Activated B cell treated with CpG ODN at 0.5 μM for 24 hours (primary cell): Measurements from ENCODE around the gene NOD1. TPM values are rescaled to one million over a fixed set of nuclear protein-coding genes. Genes with fewer than 3 reads are reported as not detected.
"Not testable (repeated sequence)": the region's sequence is repeated elsewhere in the genome, so short reads cannot be mapped to it uniquely, and the experiment has no call there.

ENCODE experiments used
- ATAC-seq: fragments of 200-7000 bp; cut with Tn5 transposase; one replicate; pipeline ENCODE4 v1.10.0; 2021; ENCODE audit warnings: low read depth, mild to moderate bottlenecking, moderate library complexity
- CTCF ChIA-PET: fragments of 350-600 bp; sonication (Branson Sonifier 250); formaldehyde crosslinking; loops from one replicate; lab custom pipeline; 2021; ENCODE audit warnings: antibody characterized with exemption; lab: Charles Lee
- POLR2A ChIA-PET: fragments of 350-600 bp; sonication (Branson Sonifier 250); formaldehyde crosslinking; loops from one replicate; lab custom pipeline; 2021; ENCODE audit warnings: antibody characterized with exemption; lab: Charles Lee
- DNase-seq: peaks from one replicate; pipeline ENCODE4 v3.0.0; 2022
- H3K27ac Mint-ChIP-seq: one replicate; pipeline ENCODE4 v1.8.0; 2020; ENCODE audit warnings: mixed read lengths
- H3K27me3 Mint-ChIP-seq: one replicate; pipeline ENCODE4 v1.8.0; 2021; ENCODE audit warnings: mixed read lengths
- H3K36me3 Mint-ChIP-seq: one replicate; pipeline ENCODE4 v1.8.0; 2021; ENCODE audit warnings: low read depth, mixed read lengths
- H3K4me1 Mint-ChIP-seq: one replicate; pipeline ENCODE4 v1.8.0; 2021; ENCODE audit warnings: mixed read lengths
- H3K4me3 Mint-ChIP-seq: one replicate; pipeline ENCODE4 v1.8.0; 2020; ENCODE audit warnings: mild to moderate bottlenecking, mixed read lengths
- H3K9me3 Mint-ChIP-seq: one replicate; pipeline ENCODE4 v1.8.0; 2020; ENCODE audit warnings: mixed read lengths
- intact Hi-C: fragments of 100-400 bp; cut with micrococcal nuclease; formaldehyde crosslinking; loops from one replicate; pipeline ENCODE4 v1.15.1; 2024
- total RNA-seq: library from RNA; stranded (reverse); gene quantifications from 2 replicates; pipeline ENCODE4 v1.2.3, GENCODE V29; 2022
- TF ChIP-seq, protein P1 (sequence below): fragments of 200-600 bp; IDR thresholded peaks from one replicate; pipeline ENCODE4 v1.8.0; 2022; ENCODE audit warnings: antibody characterized with exemption, mild to moderate bottlenecking

NOD1 gene
- total RNA-seq, 1 donor from 2014 or later: 14.0 TPM

DNA sequence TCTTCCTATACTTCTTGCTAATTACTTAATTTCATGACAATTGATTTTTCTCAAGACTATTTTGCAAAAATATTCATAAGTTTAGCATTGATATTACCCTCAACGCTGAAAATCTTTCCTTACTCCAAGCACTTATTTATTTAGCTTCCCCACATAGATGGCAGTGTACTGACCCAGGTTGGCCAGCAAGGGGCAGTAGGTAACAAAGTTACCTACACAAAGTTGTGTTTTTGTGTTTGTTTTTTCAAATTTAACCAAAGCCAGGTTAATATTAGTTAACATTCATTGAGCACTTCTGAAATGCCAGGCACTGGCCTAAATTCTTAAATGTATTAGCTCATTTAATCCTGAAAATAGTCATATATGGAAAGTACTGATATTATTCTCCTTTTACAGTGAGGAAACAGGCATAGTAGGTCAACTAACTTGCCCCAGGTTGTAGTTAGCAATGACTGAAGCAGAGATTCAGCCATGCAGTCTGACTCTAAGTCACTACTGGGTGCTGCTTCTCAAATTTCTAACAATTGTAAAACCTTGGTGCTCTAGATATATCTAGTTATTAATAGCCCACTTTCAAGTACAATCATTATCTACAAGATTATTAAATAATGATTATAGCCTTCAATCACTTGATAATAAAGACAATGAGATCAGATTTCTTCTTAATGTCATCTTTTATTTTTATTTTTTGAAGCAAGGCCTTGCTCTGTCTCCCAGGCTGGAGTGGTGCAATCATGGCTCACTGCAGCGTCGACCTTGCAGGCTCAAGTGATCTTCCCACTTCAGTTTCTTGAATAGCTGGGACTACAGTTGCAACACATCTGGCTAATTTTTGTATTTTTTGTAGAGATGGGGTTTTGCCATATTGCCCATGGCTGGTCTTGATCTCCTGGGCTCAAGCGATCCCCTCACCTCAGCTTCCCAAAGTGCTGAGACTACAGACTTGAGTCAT, 31.8 kb upstream of the NOD1 start:
- Mint-ChIP-seq H3K27ac (no peak overlapping the region), H3K9me3 (no peaks in the 10 kb centered on the region), H3K4me3 (no peak overlapping the region), H3K36me3 (no peaks in the 10 kb centered on the region), H3K27me3 (no peaks in the 10 kb centered on the region), H3K4me1 (peaks cover 5% of the 10 kb centered on the region)
- intact Hi-C loops: loop anchor here (1.0 to 5.0 kb wide), 3 partner anchors 54 to 234 kb away; no protein-coding TSS in a partner anchor
- ATAC-seq (peak; percentile 72), DNase-seq (no peak)
- ChIA-PET CTCF (interaction anchor here (0.7 to 3.0 kb wide), 7 partner anchors 11 to 121 kb away, joined by 3 to 25 read pairs (median 3); no protein-coding TSS in a partner anchor), POLR2A (interaction anchor here (1.2 kb wide), 1 partner anchor 193 kb away, joined by 3 read pairs; no protein-coding TSS in a partner anchor)
- TF ChIP-seq, protein P1, sequence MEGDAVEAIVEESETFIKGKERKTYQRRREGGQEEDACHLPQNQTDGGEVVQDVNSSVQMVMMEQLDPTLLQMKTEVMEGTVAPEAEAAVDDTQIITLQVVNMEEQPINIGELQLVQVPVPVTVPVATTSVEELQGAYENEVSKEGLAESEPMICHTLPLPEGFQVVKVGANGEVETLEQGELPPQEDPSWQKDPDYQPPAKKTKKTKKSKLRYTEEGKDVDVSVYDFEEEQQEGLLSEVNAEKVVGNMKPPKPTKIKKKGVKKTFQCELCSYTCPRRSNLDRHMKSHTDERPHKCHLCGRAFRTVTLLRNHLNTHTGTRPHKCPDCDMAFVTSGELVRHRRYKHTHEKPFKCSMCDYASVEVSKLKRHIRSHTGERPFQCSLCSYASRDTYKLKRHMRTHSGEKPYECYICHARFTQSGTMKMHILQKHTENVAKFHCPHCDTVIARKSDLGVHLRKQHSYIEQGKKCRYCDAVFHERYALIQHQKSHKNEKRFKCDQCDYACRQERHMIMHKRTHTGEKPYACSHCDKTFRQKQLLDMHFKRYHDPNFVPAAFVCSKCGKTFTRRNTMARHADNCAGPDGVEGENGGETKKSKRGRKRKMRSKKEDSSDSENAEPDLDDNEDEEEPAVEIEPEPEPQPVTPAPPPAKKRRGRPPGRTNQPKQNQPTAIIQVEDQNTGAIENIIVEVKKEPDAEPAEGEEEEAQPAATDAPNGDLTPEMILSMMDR: peak; percentile 42

DNA sequence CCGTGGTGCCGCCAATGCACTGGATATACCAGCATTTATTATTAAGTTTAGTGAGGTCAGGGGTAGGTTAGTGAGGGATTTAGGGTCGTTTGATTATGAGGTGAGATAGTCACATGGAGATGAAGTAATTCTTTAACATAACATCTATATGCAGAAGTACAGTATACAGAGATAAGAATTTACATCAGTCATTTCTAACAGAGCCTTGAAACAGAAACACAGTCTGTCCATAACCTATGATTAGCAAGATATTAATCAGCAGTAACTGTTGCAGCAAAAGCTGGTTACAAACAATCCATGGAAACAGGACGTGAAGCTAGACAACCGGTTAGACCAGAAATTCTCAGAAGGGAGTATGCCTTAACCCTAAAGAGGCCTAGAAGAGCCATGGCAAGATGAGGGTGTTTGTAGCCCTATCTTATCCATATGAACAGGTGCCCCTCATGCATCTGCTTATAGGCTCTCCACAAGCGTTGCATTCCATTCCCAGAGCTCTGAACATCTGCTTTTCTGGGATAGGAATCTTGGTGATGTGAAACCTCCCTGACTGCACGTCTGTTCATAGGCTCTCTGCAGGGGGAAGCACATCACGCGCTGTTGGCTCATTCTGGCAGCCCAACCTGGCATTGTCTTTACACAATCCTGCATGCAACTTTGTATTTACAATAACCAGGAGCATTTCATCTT, 30.7 kb upstream of the NOD1 start:
- H3K27me3 Mint-ChIP-seq: not testable (repeated sequence)

DNA sequence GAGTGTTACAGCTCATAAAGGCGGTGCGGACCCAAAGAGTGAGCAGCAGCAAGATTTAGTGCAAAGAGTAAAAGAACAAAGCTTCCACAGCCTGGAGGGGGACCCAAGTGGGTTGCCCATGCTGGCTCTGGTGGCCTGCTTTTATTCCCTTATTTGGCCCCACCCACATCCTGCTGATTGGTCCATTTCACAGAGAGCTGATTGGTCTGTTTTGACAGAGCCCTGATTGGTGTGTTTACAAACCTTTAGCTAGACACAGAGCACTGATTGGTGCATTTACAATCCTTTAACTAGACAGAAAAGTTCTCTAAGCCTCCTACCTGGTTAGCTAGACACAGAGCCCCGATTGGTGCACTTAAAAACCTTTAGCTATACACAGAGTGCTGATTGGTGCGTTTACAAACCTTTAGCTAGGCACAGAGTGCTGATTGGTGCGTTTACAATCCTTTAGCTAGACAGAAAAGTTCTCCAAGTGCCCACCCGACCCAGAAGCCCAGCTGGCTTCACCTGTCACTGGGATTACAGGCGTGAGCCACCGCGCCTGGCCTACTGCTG, 28.8 kb upstream of the NOD1 start:
- intact Hi-C loops, DNase-seq, H3K4me3 Mint-ChIP-seq, ATAC-seq, H3K27ac Mint-ChIP-seq, POLR2A ChIA-PET, H3K36me3 Mint-ChIP-seq, H3K27me3 Mint-ChIP-seq, H3K9me3 Mint-ChIP-seq: not testable (repeated sequence)
- peaks cover 33% of the 10 kb centered on the region for H3K4me1 Mint-ChIP-seq
- CTCF ChIA-PET: interaction anchor here (3.0 kb wide), 1 partner anchor 57 kb away, joined by 9 read pairs; no protein-coding TSS in a partner anchor

More for the DNA sequence above, 30.7 kb upstream of the NOD1 start:
- ATAC-seq, DNase-seq, intact Hi-C loops, H3K36me3 Mint-ChIP-seq, POLR2A ChIA-PET, H3K4me3 Mint-ChIP-seq, H3K9me3 Mint-ChIP-seq, H3K27ac Mint-ChIP-seq: not testable (repeated sequence)
- peaks cover 15% of the 10 kb centered on the region for H3K4me1 Mint-ChIP-seq
- CTCF ChIA-PET: interaction anchor here (1.5 to 3.0 kb wide), 2 partner anchors 23 to 54 kb away, joined by 3 to 25 read pairs; no protein-coding TSS in a partner anchor

DNA sequence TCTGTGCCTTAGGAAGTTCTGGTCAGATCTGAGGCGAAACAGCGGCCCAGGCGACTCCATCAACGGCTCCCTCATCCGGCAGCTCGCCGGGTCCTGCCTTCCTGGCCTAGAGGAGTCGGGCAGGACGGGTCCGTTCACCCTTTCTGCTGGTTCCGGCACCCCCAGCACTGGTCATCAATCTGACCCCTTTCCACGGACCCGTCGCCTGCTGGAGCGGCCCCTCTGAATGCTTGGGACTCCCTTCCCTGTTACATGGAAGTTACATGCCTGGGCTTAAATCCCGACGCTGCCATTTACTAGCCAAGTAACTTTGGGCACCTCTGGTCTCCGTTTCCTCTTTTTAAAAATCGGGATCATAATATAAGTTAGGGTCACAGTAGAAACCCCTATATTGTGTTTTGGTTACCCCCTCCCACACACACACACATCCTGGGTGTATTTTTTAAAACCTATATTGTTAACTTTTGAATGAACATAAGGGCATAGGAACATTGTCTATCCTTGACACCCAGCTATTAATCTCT, 26.7 kb upstream of the NOD1 start:
- ChIA-PET CTCF (interaction anchor here (1.5 kb wide), 1 partner anchor 229 kb away, joined by 7 read pairs; no protein-coding TSS in a partner anchor), POLR2A (interaction anchor here (0.6 to 0.7 kb wide), 2 partner anchors 225 to 450 kb away, joined by 3 read pairs; no protein-coding TSS in a partner anchor)
- peak overlapping the region; percentile 97 for H3K27ac Mint-ChIP-seq
- H3K4me3 Mint-ChIP-seq: peak overlapping the region; percentile 91
- no peak for DNase-seq
- peaks cover 10% of the 10 kb centered on the region for H3K36me3 Mint-ChIP-seq
- TF ChIP-seq, protein P1: no peak
- H3K27me3 Mint-ChIP-seq: no peaks in the 10 kb centered on the region
- no peak for ATAC-seq
- H3K9me3 Mint-ChIP-seq: no peaks in the 10 kb centered on the region
- intact Hi-C loops: loop anchor here (1.0 to 2.0 kb wide), 4 partner anchors 15 to 340 kb away; no protein-coding TSS in a partner anchor
- peaks cover 39% of the 10 kb centered on the region for H3K4me1 Mint-ChIP-seq

DNA sequence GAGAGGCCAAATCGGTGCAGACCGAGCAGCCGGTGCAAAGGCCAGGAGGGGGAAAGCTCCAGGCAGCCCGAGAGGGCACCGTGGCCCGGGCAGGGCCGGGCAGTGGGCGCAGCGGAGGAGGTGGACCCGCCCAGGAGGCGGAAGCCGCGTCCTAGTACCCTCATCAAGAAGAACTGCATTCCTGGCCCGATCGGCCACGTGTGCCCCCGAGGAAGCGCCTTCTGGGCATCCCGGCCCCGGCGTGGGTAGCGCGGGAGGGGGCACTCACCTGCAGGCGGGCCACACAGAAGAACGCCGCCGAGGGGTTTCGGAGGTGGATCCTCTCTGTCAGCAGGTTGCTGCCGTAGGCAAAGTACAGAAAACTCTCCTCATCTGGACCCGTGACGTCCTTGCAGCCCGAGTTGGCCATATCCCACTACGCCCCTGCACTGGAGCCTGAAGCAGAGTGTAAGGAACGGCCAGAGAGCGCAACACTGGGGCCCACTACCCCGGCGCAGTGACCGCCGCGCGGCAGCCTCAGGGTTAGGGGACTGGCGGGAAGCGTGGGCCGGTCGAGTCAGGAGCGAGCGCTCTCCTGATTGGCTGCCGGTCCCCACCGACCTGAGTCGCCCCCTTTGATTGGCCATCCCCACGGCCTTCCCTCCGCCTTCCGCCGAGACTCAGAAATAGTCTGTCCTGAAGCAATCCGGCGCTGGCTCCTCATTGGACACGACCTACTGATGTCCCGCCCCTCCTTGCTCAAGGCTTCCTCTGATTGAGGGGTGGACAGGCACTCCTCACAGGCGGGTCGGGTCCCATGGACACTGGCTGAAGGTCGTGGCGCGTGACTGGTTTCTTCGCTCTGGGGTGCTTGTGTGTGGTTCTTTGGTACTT, 26.0 kb upstream of the NOD1 start, which contains the start of gene GGCT:
Gene GGCT, minus strand, starts transcription at position 529 of the 873 bp plus-strand sequence. Its CDS starts 120 bp downstream, at position 409.
- CTCF ChIA-PET: interaction anchor here (1.5 kb wide), 1 partner anchor 229 kb away, joined by 7 read pairs; no protein-coding TSS in a partner anchor
- Mint-ChIP-seq H3K4me3 (peak within 1 kb of the TSS; percentile 91), H3K4me1 (peaks cover 39% of the 10 kb centered on the region), H3K9me3 (no peaks in the 10 kb centered on the region), H3K27ac (peak within 1 kb of the TSS; percentile 97), H3K27me3 (no peaks in the 10 kb centered on the region), H3K36me3 (peaks cover 14% of the 10 kb centered on the region)
- intact Hi-C loops: loop anchor here (1.0 to 2.0 kb wide), 7 partner anchors 16 to 340 kb away; partner anchors contain the start of genes GARS1, NOD1 and ZNRF2
- ATAC-seq (peak; percentile 98), DNase-seq (peak; percentile 87)
- POLR2A ChIA-PET: no interaction called here
- TF ChIP-seq, protein P1: no peak
